Effector memory CD8-positive, alpha-beta T cell (primary cell): Measurements from ENCODE around the gene ZNF254.

Experiments
- ATAC-seq: fragments of 150-1000 bp; cut with Tn5 transposase; replicated peaks from 2 replicates; pipeline ENCODE4 v1.10.0; 2021; ENCODE audit warnings: mild to moderate bottlenecking, moderate library complexity
- DNase-seq, 3 experiments: peaks; one replicate each; pipeline ENCODE4 v3.0.0; 2021
- H3K27ac Mint-ChIP-seq, 2 donors: one replicate each; pipeline ENCODE4 v1.8.0; 2022; ENCODE audit warnings: mild to moderate bottlenecking in 2 of 2, mixed read lengths in 2 of 2, moderate library complexity in 2 of 2
- H3K27me3 Mint-ChIP-seq, 2 donors: one replicate each; pipeline ENCODE4 v1.8.0; 2022; ENCODE audit warnings: mixed read lengths in 2 of 2
- H3K36me3 Mint-ChIP-seq: one replicate; pipeline ENCODE4 v1.8.0; 2022; ENCODE audit warnings: mild to moderate bottlenecking, moderate library complexity, mixed read lengths; ENCODE audit not compliant: insufficient read depth
- H3K4me1 Mint-ChIP-seq, 2 donors: one replicate each; pipeline ENCODE4 v1.8.0; 2022; ENCODE audit warnings: low read depth in 2 of 2, mixed read lengths in 2 of 2
- H3K4me3 Mint-ChIP-seq, 2 donors: one replicate each; pipeline ENCODE4 v1.8.0; 2022; ENCODE audit warnings: mild to moderate bottlenecking in 2 of 2, mixed read lengths in 2 of 2, moderate library complexity in 2 of 2
- H3K9me3 Mint-ChIP-seq, 2 donors: one replicate each; pipeline ENCODE4 v1.8.0; 2022; ENCODE audit warnings: mixed read lengths in 2 of 2

The ZNF254 gene

DNA sequence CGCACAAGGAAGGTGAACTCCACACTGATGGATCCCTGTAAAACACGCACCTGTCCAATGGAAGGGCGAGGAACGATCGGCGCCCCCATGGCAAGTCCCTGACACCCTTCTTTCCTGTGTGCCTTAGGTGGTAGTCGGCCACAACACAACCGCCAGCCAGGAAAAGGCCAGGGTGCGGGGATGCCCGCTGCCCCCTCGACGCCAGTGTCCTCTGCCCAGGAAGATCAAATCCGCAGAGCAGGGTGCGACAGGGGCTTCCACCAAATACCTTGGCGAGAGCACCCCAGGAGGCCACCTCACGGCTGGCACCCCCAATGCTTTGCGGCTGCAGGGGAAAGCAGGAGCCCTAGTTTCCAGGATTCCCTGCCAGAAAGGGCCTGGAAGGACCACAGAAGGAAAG, 91.2 kb downstream of the ZNF254 start:
- peaks cover 0 to 15% of the 10 kb centered on the region in 2 donors for H3K9me3 Mint-ChIP-seq

More for the DNA sequence above, 91.2 kb downstream of the ZNF254 start:
- Mint-ChIP-seq H3K27me3 (peaks cover 0 to 8% of the 10 kb centered on the region in 2 donors), H3K4me3 (no peak overlapping the region), H3K4me1 (no peaks in the 10 kb centered on the region), H3K36me3 (no peaks in the 10 kb centered on the region), H3K27ac (no peak overlapping the region)
- DNase-seq, result no peak
- ATAC-seq, result no peak
